Lung (tissue), 12 donors: ENCODE results near the gene CFLAR. TPM values are rescaled to one million over a fixed set of nuclear protein-coding genes. Genes with fewer than 3 reads are reported as not detected.
A peak's percentile ranks its signal among the peaks of the same experiment; 100 is the strongest.
"Not testable (repeated sequence)": the region's sequence is repeated elsewhere in the genome, so short reads cannot be mapped to it uniquely, and the experiment has no call there.

Experiments used
- ATAC-seq: fragments of 200-7000 bp; cut with Tn5 transposase; one replicate; pipeline ENCODE4 v1.9.1; 2020; ENCODE audit warnings: moderate number of reproducible peaks; ENCODE audit not compliant: insufficient read depth, low FRiP score
- DNase-seq, 3 donors: peaks; one replicate each; pipeline ENCODE4 v3.0.0-alpha.2; 2013 to 2017
- H3K27ac ChIP-seq, 2 donors: one replicate each; pipeline ENCODE4 v1.5.1; 2013; ENCODE audit warnings: mild to moderate bottlenecking in 2 of 2, moderate library complexity in 2 of 2, control low read depth in 1 of 2, inconsistent platforms in 1 of 2, low read depth in 1 of 2, low read length in 1 of 2
- H3K27me3 ChIP-seq, 3 donors: one replicate each; pipeline ENCODE4 v1.5.1; 2013; ENCODE audit warnings: low read length in 2 of 3; ENCODE audit not compliant: control insufficient read depth in 3 of 3, insufficient read depth in 3 of 3
- H3K36me3 ChIP-seq, 4 donors: one replicate each; pipeline ENCODE4 v1.5.1; 2013; ENCODE audit warnings: low read length in 4 of 4, mild to moderate bottlenecking in 1 of 4, moderate library complexity in 1 of 4; ENCODE audit not compliant: control insufficient read depth in 4 of 4, insufficient read depth in 4 of 4
- H3K4me1 ChIP-seq, 5 donors: one replicate each; pipeline ENCODE4 v1.5.1; 2013; ENCODE audit warnings: low read length in 5 of 5, mild to moderate bottlenecking in 2 of 5, moderate library complexity in 1 of 5; ENCODE audit not compliant: control insufficient read depth in 5 of 5, insufficient read depth in 5 of 5
- H3K4me3 ChIP-seq: one replicate; pipeline ENCODE4 v1.5.1; 2013; ENCODE audit warnings: mild to moderate bottlenecking, control low read depth, moderate library complexity
- H3K9ac ChIP-seq, 2 donors: one replicate each; pipeline ENCODE4 v1.5.1; 2013; ENCODE audit warnings: low read length in 2 of 2, control low read depth in 1 of 2; ENCODE audit not compliant: insufficient read depth in 1 of 2
- H3K9me3 ChIP-seq, 4 donors: one replicate each; pipeline ENCODE4 v1.5.1; 2013; ENCODE audit warnings: low read length in 3 of 4, mild to moderate bottlenecking in 1 of 4, moderate library complexity in 1 of 4; ENCODE audit not compliant: control insufficient read depth in 4 of 4, insufficient read depth in 3 of 4
- CTCF ChIP-seq: IDR thresholded peaks from 2 replicates; pipeline ENCODE4 v1.5.1; 2012; ENCODE audit warnings: mild to moderate bottlenecking; ENCODE audit errors: control extremely low read depth, extremely low read depth
- WGBS, 2 donors: extraction: QIAGEN DNeasy Blood & Tissue Kit; methylation state at CpG; one replicate each; pipeline ENCODE4 v1.1.7; 2013; 5-methylcytosine and 5-hydroxymethylcytosine counted together
- polyA plus RNA-seq, 2 donors: library from polyadenylated mRNA; stranded (reverse); fragments of 200-250 nt; gene quantifications; one replicate each; pipeline ENCODE4 v1.2.1, GENCODE V29; 2013
- total RNA-seq, 2 donors: library from RNA; depleted of rRNA in 1 of 2; stranded (reverse); fragments of >200 nt in 1 of 2; gene quantifications; one replicate each; pipeline ENCODE4 v1.2.1, GENCODE V29; 2014 to 2021
- donor health status: control.
- donor health status: control.
- donor health status: Bipolar disorder and iron deficiency.
- donor health status: healthy.
- donor health status: DM: yes; HTN: yes; CAD: no.

The CFLAR gene
- total and polyA plus RNA-seq, 4 donors, result 101 to 345 (median 238) TPM

GRCh38 chr2:201164166-201164565 lies 48.2 kb downstream of the CFLAR start:
- WGBS, 2 donors, result 97% methylated on average over 1 of the region's 1 CpG
- no peak overlapping the region for H3K27ac ChIP-seq
- peaks cover 43 to 53% (median 46%) of the 10 kb centered on the region in 4 donors for H3K36me3 ChIP-seq
- peaks cover 0 to 3% (median under 1%) of the 10 kb centered on the region in 4 donors for H3K9me3 ChIP-seq
- no peaks in the 10 kb centered on the region for H3K27me3 ChIP-seq
- TF ChIP-seq CTCF, result no peak
- DNase-seq, result no peak
- no peak overlapping the region for H3K4me3 ChIP-seq
- peaks cover 0 to 2% (median 0%) of the 10 kb centered on the region in 5 donors for H3K4me1 ChIP-seq
- no peak for ATAC-seq
- no peak overlapping the region for H3K9ac ChIP-seq

DNA sequence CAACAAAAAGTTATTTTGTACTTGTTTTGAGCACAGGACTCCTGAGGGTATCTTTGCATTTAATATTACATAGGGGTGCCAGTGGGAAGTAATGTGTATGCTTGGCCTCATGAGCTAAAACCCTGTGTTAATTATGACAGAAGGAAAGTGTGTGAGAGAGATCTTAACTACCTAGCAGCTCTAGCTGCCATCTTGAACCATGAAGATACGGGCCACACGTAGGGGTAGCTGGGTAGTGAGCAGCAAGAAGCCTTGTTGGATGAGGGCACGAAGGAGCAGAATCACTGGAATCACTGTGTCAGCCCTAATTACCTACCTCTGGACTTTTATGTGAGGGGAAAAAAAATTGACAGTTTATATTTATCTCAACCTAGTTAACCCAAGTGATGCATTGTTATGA lies 51.6 kb downstream of the CFLAR start:
- TF ChIP-seq CTCF, result no peak
- peaks cover 0 to 3% (median under 1%) of the 10 kb centered on the region in 4 donors for H3K9me3 ChIP-seq
- DNase-seq, result no peak
- H3K4me1 ChIP-seq, result peaks cover 0 to under 1% (median 0%) of the 10 kb centered on the region in 5 donors
- no peaks in the 10 kb centered on the region for H3K27me3 ChIP-seq
- no peak overlapping the region for H3K4me3 ChIP-seq
- WGBS, 2 donors, result 100% methylated on average over 3 of the region's 3 CpGs
- H3K9ac ChIP-seq, result no peak overlapping the region
- ATAC-seq, result no peak
- no peak overlapping the region for H3K27ac ChIP-seq
- peaks cover 23 to 34% (median 30%) of the 10 kb centered on the region in 4 donors for H3K36me3 ChIP-seq

GRCh38 chr2:201168496-201168895 lies 52.5 kb downstream of the CFLAR start:
- not testable (repeated sequence) for H3K4me3 ChIP-seq, H3K9ac ChIP-seq, H3K9me3 ChIP-seq, H3K27me3 ChIP-seq, ATAC-seq, DNase-seq, H3K27ac ChIP-seq, H3K4me1 ChIP-seq
- H3K36me3 ChIP-seq, result peaks cover 19 to 27% (median 21%) of the 10 kb centered on the region in 4 donors
- 84 to 91% methylated on average over 1 of the region's 1 CpG for WGBS, 2 donors

DNA sequence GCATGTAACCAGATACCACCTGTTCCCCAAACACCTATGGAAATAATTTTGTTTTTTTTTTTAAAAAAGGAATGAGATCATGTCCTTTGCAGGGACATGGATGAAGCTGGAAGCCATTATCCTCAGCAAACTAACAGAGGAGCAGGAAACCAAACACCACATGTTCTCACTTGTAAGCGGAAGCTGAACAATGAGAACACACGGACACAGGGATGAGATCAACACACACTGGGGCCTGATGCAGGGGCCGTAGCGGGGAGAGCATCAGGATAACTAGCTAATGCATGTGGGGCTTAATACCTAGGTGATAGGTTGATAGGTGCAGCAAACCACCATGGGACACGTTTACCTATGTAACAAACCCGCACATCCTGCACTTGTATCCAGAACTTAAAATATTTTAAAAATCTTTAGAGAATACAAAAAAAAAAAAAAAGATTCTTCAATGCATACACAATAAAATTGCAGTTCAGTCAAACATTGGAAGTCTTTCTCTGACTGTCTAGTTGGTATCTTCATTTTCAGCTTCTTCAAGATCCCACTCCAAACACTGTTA lies 55.4 kb downstream of the CFLAR start:
- Histone ChIP-seq H3K36me3 (peaks cover 3 to 12% (median 4%) of the 10 kb centered on the region in 4 donors), H3K27me3 (no peaks in the 10 kb centered on the region), H3K4me1 (peaks cover 0 to 1% (median 0%) of the 10 kb centered on the region in 5 donors), H3K4me3 (no peak overlapping the region), H3K27ac (peak overlapping the region in 1 of 2 donors; percentile 12), H3K9me3 (peaks cover 0 to 3% (median 0%) of the 10 kb centered on the region in 4 donors), H3K9ac (no peak overlapping the region)
- no peak for TF ChIP-seq CTCF
- ATAC-seq (no peak), DNase-seq (peak in 1 of 3 donors; percentile 30)
- 69 to 74% methylated on average over 6 of the region's 6 CpGs for WGBS, 2 donors
